Right ventricle myocardium inferior (tissue), 1 donor: ENCODE measurements around the gene CCL4L2. TPM values are rescaled to one million over a fixed set of nuclear protein-coding genes. Genes with fewer than 3 reads are reported as not detected.
"Not testable (repeated sequence)": the region's sequence is repeated elsewhere in the genome, so short reads cannot be mapped to it uniquely, and the experiment has no call there.

Experiments
- ATAC-seq: fragments of 200-7000 bp; cut with Tn5 transposase; one replicate; pipeline ENCODE4 v1.9.1; 2020; ENCODE audit warnings: mild to moderate bottlenecking, moderate library complexity
- DNase-seq: peaks from one replicate; pipeline ENCODE4 v3.0.0; 2021; ENCODE audit errors: missing footprints
- intact Hi-C: fragments of 100-400 bp; cut with DNase I; formaldehyde crosslinking; loops from one replicate; pipeline ENCODE4 v1.11.0; 2022
- total RNA-seq: library from RNA; stranded (reverse); fragmentation: NEBNext Ultra II Directional; extraction: Animal tissue kit (Norgen Biotek cat#: 25700); gene quantifications from one replicate; pipeline ENCODE4 v1.2.1, GENCODE V29; 2021
- donor health status: DM: no; HTN: yes; CAD: no; lungs with severe emphysema.

Gene CCL4L2
- total RNA-seq, 1 donor from 2014 or later: not detected

DNA sequence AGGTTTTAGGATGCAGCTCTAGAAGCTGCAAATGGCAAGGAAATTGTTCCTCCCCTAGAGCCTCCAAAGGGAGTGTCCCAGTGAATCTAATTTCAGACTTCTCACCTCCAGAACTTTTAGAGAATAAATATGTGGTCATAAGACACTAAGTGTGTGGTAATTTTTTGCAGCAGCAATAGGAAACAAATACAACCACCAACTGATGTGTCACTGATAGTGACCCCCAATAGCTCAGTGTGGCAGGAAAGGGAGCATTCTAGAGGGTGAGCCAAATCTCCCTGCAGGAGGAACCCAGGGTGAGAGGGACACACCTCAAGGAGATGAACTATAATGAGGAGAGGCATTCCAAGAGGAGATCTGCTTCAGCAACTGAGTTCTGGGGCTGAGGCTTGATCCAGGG, 4.1 kb downstream of the CCL4L2 start:
- no peak for ATAC-seq
- intact Hi-C loops: no loop called here
- DNase-seq: no peak

GRCh38 chr17:36215406-36216308, 4.8 kb downstream of the CCL4L2 start:
- DNase-seq, ATAC-seq, intact Hi-C loops: not testable (repeated sequence)

DNA sequence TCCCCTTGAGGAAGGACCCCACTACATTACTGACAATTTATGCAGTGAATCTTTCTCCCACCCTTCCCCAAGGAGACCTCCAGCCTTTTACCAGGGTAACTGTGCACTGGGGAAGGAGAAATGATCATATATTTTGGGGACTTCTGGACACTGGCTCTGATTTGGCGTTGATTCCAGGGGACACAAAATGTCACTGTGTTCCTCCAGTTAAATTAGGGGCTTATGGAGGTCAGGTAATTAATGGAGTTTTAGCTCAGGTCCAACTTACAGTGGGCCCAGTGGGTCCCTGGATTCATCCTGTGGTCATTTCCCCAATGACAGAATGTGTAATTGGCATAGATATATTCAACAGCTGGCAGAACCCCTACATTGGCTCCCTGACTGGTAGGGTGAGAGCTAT, 8.7 kb downstream of the CCL4L2 start:
- intact Hi-C loops, ATAC-seq, DNase-seq: not testable (repeated sequence)

DNA sequence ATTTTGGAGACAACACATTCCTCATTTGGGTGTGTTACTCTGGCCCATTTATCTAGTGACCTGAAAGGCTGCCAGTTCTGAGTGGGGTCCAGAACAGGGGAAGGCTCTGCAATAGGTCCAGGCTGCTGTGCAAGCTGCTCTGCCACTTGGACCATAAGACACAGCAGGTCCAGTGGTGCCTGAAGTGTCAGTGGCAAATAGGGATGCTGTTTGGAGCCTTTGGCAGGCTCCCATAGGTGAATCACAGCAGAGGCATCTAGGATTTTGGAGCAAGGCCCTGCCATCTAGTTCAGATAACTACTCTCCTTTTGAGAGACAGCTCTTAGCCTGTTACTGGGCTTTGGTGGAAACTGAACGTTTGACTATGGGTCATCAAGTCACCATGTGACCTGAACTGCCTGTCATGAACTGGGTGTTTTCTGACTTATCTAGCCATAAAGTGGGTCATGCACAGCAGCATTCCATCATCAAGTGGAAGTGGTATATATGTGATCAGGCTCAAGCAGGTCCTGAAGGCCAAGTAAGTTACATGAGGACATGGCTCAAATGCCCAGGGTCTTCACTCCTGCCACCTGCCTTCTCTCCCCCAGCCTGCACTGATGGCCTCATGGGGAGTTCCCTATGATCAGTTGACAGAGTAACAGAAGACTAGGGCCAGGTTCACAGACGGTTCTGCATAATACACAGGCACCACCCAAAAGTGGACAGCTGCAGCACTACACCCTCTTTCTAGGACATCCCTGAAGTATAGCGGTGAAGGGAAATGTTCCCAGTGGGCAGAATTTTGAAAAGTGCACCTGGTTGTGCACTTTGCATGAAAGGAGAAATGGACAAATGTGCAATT, 10.1 kb downstream of the CCL4L2 start:
- ATAC-seq, intact Hi-C loops, DNase-seq: not testable (repeated sequence)

DNA sequence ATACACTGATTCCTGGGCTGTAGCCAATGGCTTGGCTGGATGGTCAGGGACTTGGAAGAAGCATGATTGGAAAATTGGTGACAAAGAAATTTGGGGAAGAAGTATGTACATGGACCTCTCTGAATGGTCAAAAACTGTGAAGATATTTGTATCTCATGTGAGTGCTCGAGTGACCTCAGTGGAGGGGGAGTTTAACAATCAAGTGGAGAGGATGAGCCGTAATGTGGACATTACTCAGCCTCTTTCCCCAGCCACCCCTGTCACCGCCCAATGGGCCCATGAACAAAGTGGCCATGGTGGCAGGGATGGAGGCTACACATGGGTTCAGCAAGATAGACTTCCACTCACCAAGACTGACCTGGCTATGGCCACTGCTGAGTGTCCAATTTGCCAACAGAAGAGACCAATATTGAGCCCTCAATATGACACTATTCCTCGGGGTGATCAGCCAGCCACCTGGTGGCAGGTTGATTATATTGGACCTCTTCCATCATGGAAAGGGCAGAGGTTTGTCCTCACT, 10.8 kb downstream of the CCL4L2 start:
- ATAC-seq, DNase-seq, intact Hi-C loops: not testable (repeated sequence)

DNA sequence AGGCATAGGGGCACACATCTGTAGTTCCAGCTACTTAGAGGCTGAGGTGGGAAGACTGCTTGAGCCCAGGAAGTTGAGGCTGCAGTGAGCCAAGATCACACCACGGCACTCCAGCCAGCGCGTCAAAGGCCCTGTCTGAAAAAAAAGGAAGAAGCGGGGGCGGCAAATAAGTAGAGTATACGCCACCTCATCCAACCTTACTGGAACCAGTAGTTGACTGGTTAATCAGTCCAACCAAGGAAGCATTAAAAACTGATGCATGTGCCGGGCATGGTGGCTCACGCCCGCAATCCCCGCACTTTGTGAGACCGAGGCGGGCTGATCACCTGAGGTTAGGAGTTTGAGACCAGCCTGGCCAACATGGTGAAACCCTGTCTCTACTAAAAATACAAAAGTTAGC, 12.1 kb downstream of the CCL4L2 start:
- intact Hi-C loops, DNase-seq, ATAC-seq: not testable (repeated sequence)

DNA sequence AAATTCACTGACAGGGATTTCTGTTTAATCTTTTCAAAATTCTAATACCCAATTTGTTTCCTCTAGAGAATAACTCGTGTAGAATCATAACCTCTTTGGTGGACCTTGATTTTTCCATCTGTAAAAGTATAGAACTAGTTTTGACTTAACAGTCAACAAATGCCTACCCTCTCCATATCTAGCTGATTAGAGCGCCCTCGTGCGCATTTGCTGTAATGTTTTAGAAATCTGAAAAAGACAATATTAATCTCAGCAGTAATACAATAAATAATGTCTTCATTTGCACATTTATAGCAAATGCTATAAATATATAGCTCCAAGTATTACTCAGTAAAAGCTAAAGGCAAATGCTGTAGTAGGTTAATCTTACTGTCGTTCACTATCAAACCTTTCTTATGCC, 18.8 kb downstream of the CCL4L2 start:
- peak; percentile 71 for DNase-seq
- ATAC-seq, intact Hi-C loops: not testable (repeated sequence)

DNA sequence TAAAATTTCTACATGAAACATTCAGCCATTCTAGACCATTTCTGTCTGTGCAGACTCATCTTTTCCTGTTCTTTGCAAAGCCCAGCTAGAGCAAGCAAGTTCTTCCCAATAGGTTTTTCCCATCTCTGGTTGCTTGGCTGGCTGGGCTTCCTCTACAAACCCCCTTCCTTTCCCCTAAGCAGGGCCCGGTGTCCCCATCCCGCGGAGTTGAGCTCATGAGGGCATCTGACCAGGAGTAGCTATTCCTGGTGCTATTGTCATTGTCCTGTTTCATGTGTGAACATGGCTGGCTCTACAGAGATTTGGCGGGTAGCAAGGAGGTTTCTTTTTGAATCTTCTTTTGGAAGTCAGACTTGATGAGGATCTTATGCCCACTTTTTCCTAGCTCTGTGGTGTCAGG, 31.2 kb downstream of the CCL4L2 start:
- peak; percentile 69 for DNase-seq
- intact Hi-C loops, ATAC-seq: not testable (repeated sequence)

Other genes with a start within 250 kb of the CCL4L2 start
- not detected for gene CCL16, start 229.6 kb upstream of the CCL4L2 start, total RNA-seq
- 10.3 TPM for gene CCL14, start 224.3 kb upstream of the CCL4L2 start, total RNA-seq
- gene CCL15, start 209.5 kb upstream of the CCL4L2 start, total RNA-seq: not detected
- gene CCL23, start 193.1 kb upstream of the CCL4L2 start, total RNA-seq: not detected
- gene CCL18, start 146.8 kb upstream of the CCL4L2 start, total RNA-seq: 3.7 TPM
- gene CCL3, start 120.9 kb upstream of the CCL4L2 start, total RNA-seq: not detected
- gene CCL4, start 107.2 kb upstream of the CCL4L2 start, total RNA-seq: 0.92 TPM
- gene TBC1D3B, start 34.4 kb upstream of the CCL4L2 start, total RNA-seq: 4.0 TPM
- gene CCL3L1, start 14.3 kb upstream of the CCL4L2 start, total RNA-seq: not detected
- not detected for gene TBC1D3I, start 53.5 kb downstream of the CCL4L2 start, total RNA-seq
- not detected for gene TBC1D3G, start 112.8 kb downstream of the CCL4L2 start, total RNA-seq
- not detected for gene TBC1D3H, start 177.4 kb downstream of the CCL4L2 start, total RNA-seq